KOPT-K1 (cell line): ENCODE data around the gene SDHB.

ENCODE experiments used
- H3K27ac ChIP-seq: fragments of 200-600 bp; sonication (generic); 2 replicates; pipeline ENCODE4 v1.5.1; 2016; ENCODE audit warnings: antibody characterized with exemption, mild to moderate bottlenecking, low read depth, low read length; ENCODE audit not compliant: poor library complexity, severe bottlenecking
- H3K36me3 ChIP-seq: fragments of 200-600 bp; sonication (generic); 2 replicates; pipeline ENCODE4 v1.5.1; 2017; ENCODE audit warnings: antibody characterized with exemption, mild to moderate bottlenecking, low read length, moderate library complexity; ENCODE audit not compliant: insufficient read depth
- H3K9me3 ChIP-seq: fragments of 200-600 bp; sonication (generic); 2 replicates; pipeline ENCODE4 v1.5.1; 2017; ENCODE audit warnings: antibody characterized with exemption, low read length, mild to moderate bottlenecking; ENCODE audit not compliant: insufficient read depth, poor library complexity, severe bottlenecking

The SDHB gene

GRCh38 chr1:16999863-17000262 is 54.0 kb downstream of the SDHB start:
- H3K9me3 ChIP-seq = no peaks in the 10 kb centered on the region
- H3K27ac ChIP-seq = no peak overlapping the region
- H3K36me3 ChIP-seq = peaks cover 37% of the 10 kb centered on the region; the same call in 1 of the 2 replicates

DNA sequence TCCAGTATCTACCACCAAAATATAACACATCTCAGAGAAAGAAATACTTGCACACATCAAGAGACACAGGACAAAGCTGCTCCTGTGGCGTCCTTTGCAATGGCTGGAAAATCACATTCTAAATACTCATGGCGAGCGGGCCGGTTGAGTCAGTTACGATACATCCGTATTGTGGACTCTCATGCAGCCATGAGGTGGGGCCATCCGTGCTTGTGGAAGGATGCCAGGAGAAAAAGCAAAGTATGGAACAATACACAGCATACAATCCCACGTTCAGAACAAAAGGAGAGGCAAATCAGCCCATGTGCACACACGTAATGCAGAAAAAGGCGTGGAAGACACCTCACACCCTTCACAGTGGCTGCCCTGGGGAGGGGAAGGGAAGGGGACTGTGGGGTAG is 55.2 kb downstream of the SDHB start:
- H3K36me3 ChIP-seq = peaks cover 29% of the 10 kb centered on the region; the same call in 1 of the 2 replicates
- no peaks in the 10 kb centered on the region for H3K9me3 ChIP-seq
- H3K27ac ChIP-seq = no peak overlapping the region

DNA sequence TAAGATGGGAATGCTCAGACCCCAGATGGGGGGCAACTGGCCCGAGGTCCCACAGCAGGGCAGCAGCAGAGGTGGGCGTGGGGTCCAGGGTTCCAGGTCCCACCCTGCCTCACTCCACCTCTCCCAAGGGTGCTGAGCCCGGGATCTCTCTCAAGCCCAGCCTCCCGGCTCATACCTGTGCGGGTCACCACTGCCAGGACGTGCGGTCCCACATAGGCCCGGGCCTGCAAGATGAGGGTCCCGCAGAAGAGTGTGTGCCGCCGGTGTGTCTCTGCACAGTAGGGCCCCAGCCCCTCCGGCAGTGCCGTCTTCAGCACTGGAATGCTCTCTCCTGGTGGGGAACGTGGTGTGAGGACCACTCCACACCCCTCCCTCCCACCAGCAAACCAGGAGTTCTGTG is 57.0 kb downstream of the SDHB start:
- Histone ChIP-seq H3K27ac (no peak overlapping the region), H3K36me3 (peaks cover 17% of the 10 kb centered on the region; the same call in 1 of the 2 replicates), H3K9me3 (no peaks in the 10 kb centered on the region)

DNA sequence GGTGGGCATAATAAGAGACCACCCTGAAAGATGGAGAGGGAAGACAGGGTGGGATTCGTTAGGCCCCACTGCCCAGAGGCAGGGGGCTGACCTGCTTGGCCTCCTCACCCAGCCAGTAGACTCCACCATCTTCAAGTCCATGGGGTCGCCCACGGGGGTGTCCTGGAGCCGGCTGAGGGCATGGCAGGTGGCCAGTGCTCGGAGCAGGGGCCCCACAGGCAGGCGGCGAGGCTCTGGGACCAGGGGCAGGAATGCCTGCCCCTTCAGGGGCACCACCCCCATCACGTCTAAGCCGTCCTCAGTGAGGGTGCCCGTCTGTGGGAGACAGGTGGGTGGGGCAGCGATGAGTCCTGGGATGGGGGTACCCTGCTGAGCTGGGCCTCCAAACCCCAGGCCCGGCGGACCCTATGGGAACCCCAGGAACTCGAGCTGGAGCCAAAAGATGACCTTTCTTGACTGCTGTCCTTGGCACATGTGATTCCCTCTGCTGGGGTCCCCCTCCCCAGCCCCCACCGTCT is 60.3 kb downstream of the SDHB start:
- Histone ChIP-seq H3K9me3 (no peaks in the 10 kb centered on the region), H3K27ac (no peak overlapping the region), H3K36me3 (peaks cover 10% of the 10 kb centered on the region; the same call in 1 of the 2 replicates)

GRCh38 chr1:16992675-16993074 is 61.2 kb downstream of the SDHB start:
- H3K27ac ChIP-seq = no peak overlapping the region
- peaks cover 15% of the 10 kb centered on the region; the same call in 1 of the 2 replicates for H3K36me3 ChIP-seq
- H3K9me3 ChIP-seq = no peaks in the 10 kb centered on the region

- Histone ChIP-seq H3K36me3 (peaks cover 15% of the 10 kb centered on the region; the same call in 1 of the 2 replicates), H3K9me3 (no peaks in the 10 kb centered on the region), H3K27ac (no peak overlapping the region)
These were observed 61.7 kb downstream of the SDHB start for GRCh38 chr1:16992102-16992501.

GRCh38 chr1:16991571-16991970 is 62.3 kb downstream of the SDHB start:
- no peak overlapping the region for H3K27ac ChIP-seq
- peaks cover 15% of the 10 kb centered on the region; the same call in 1 of the 2 replicates for H3K36me3 ChIP-seq

GRCh38 chr1:16989676-16990391 is 64.0 kb downstream of the SDHB start:
- Histone ChIP-seq H3K27ac (no peak overlapping the region), H3K9me3 (no peaks in the 10 kb centered on the region), H3K36me3 (peaks cover 13% of the 10 kb centered on the region; the same call in 1 of the 2 replicates)

More at GRCh38 chr1:16991571-16991970, 62.3 kb downstream of the SDHB start:
- H3K9me3 ChIP-seq = no peaks in the 10 kb centered on the region

- no peak overlapping the region for H3K27ac ChIP-seq
- H3K9me3 ChIP-seq = no peaks in the 10 kb centered on the region
- H3K36me3 ChIP-seq = peaks cover 13% of the 10 kb centered on the region; the same call in 1 of the 2 replicates
These were observed 65.6 kb downstream of the SDHB start for GRCh38 chr1:16988210-16988609.

GRCh38 chr1:16986962-16987361 is 66.9 kb downstream of the SDHB start:
- Histone ChIP-seq H3K27ac (no peak overlapping the region), H3K36me3 (peaks cover 13% of the 10 kb centered on the region; the same call in 1 of the 2 replicates)

DNA sequence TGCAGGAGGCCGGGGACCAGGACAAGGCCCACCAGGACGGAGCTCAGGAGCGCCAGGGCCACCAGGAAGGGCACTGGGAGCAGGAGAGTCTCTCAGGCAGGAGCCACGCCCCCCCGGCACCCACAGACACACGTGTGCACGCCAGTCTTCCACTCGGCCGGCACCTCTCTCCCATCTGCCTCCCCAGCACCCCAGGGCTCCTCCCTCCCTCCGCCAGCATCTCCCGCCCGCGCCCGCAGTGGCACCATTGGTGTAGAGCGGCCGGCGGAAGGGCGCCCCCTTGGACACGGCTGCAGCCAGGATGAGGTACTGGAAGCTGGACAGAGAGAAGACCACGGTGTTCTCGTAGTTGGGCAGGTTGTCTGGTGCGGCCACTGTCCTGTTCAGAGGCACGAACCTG is 67.3 kb downstream of the SDHB start:
- no peak overlapping the region for H3K27ac ChIP-seq
- peaks cover 13% of the 10 kb centered on the region; the same call in 1 of the 2 replicates for H3K36me3 ChIP-seq
- H3K9me3 ChIP-seq = no peaks in the 10 kb centered on the region

More at GRCh38 chr1:16986962-16987361, 66.9 kb downstream of the SDHB start:
- no peaks in the 10 kb centered on the region for H3K9me3 ChIP-seq

DNA sequence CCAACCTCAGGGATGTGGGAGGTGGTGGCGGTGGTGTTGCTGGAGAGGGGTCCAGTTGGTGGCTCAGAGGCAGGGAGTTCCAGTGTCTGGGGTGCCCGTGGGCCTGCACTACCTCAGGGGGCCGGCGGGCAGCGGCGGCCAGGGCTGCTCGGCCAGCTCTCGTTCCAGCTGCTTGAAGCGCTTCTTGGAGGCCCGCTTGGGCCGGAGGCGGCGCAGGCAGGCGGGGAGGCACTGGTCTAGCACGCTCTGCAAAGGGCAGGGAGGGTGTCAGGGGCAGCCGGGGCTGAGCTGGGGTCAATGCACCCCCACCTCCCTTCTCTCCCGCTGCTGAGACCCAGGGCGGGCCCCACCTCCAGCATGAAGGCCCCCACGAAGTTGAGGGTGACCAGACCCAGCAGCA is 67.7 kb downstream of the SDHB start:
- Histone ChIP-seq H3K27ac (no peak overlapping the region), H3K9me3 (no peaks in the 10 kb centered on the region), H3K36me3 (peaks cover 13% of the 10 kb centered on the region; the same call in 1 of the 2 replicates)

GRCh38 chr1:16984717-16985116 is 69.1 kb downstream of the SDHB start:
- H3K36me3 ChIP-seq = peaks cover 13% of the 10 kb centered on the region; the same call in 1 of the 2 replicates
- no peaks in the 10 kb centered on the region for H3K9me3 ChIP-seq
- H3K27ac ChIP-seq = no peak overlapping the region

DNA sequence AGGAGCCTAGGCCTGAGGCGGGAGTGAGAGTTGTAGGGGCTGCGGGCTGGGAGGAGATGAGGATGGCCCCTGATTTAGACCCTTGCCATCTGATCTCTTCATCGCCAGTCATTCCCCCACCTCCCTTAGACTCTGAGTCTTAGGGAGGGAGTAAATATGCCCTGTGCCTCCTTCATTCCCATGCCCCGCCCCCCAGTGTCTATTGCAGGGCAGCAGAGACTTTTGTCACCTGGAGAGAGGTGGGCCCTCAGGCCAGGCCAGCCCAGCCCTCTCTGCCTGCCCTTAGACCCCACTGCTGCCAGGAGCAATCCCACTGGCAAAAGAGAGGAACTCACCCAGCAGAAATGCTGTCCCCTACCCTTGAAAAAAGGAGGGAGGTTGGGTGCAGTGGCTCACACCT is 70.2 kb downstream of the SDHB start:
- Histone ChIP-seq H3K9me3 (no peaks in the 10 kb centered on the region), H3K27ac (no peak overlapping the region), H3K36me3 (peaks cover 13% of the 10 kb centered on the region; the same call in 1 of the 2 replicates)

DNA sequence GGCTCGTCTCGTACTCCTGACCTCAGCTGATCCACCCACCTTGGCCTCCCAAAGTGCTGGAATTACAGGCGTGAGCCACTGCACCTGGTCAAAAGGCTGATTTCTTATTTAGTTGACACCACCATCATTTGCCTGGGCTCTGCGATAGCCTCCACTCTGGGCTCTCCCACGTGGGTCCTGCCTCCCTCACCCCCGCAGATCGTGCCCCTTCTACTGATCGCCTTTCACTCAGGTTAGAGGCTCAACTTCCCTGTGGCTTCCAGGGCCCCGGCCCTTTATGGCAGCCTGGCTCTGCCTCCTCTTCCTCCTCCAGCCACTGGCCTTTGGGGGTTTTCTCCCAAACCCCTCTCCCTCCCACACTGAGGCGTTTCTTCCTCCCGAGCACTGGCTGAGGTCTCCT is 70.9 kb downstream of the SDHB start:
- peaks cover 8% of the 10 kb centered on the region; the same call in 1 of the 2 replicates for H3K36me3 ChIP-seq
- H3K27ac ChIP-seq = no peak overlapping the region
- no peaks in the 10 kb centered on the region for H3K9me3 ChIP-seq
